Stimulated activated naive CD8-positive, alpha-beta T cell treated with anti-CD3 and anti-CD28 coated beads, Interleukin-15, amount 100 ng/mL, for 72 hours (primary cell): ENCODE results near the gene DLGAP1.

Source experiments
- ATAC-seq: fragments of 150-1000 bp; cut with Tn5 transposase; 2 replicates; pipeline ENCODE4 v1.10.0; 2021; ENCODE audit warnings: mild to moderate bottlenecking, moderate library complexity
- DNase-seq, 2 donors: peaks; one replicate each; pipeline ENCODE4 v3.0.0; 2021 to 2022
- H3K27ac Mint-ChIP-seq, 2 donors: one replicate each; pipeline ENCODE4 v1.8.0; 2022; ENCODE audit warnings: mild to moderate bottlenecking in 2 of 2, mixed read lengths in 2 of 2, moderate library complexity in 2 of 2
- H3K27me3 Mint-ChIP-seq: one replicate; pipeline ENCODE4 v1.8.0; 2022; ENCODE audit warnings: mixed read lengths
- H3K4me1 Mint-ChIP-seq: one replicate; pipeline ENCODE4 v1.8.0; 2022; ENCODE audit warnings: mild to moderate bottlenecking, mixed read lengths
- H3K4me3 Mint-ChIP-seq, 2 donors: one replicate each; pipeline ENCODE4 v1.8.0; 2022; ENCODE audit warnings: mild to moderate bottlenecking in 2 of 2, mixed read lengths in 2 of 2, moderate library complexity in 1 of 2
- H3K9me3 Mint-ChIP-seq, 2 donors: one replicate each; pipeline ENCODE4 v1.8.0; 2022; ENCODE audit warnings: mixed read lengths in 2 of 2

DLGAP1 gene

DNA sequence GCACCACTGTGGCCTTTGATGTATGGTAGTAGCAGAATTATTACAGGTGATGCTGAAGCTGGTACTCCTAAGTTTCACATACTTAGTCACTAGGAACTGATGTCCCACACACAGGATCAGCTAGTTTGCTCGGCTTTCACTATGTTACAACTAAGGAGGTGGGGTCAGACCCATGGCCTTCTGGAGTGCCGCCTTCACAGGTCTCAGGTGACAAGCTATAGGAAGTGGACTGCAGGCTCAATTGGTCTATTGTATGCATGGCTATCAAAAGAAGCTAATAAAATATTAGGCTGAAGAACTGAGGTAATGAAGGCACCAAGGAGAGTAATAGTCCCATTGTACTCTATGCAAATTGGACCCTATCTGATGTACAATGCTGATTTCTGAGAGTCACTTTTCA lies 170.6 kb downstream of the DLGAP1 start:
- H3K4me3 Mint-ChIP-seq = no peak overlapping the region
- no peaks in the 10 kb centered on the region for H3K27me3 Mint-ChIP-seq
- no peaks in the 10 kb centered on the region for H3K4me1 Mint-ChIP-seq
- H3K9me3 Mint-ChIP-seq = peaks cover 0 to 9% of the 10 kb centered on the region in 2 donors
- DNase-seq (no peak), ATAC-seq (no peak)
- no peak overlapping the region for H3K27ac Mint-ChIP-seq

DNA sequence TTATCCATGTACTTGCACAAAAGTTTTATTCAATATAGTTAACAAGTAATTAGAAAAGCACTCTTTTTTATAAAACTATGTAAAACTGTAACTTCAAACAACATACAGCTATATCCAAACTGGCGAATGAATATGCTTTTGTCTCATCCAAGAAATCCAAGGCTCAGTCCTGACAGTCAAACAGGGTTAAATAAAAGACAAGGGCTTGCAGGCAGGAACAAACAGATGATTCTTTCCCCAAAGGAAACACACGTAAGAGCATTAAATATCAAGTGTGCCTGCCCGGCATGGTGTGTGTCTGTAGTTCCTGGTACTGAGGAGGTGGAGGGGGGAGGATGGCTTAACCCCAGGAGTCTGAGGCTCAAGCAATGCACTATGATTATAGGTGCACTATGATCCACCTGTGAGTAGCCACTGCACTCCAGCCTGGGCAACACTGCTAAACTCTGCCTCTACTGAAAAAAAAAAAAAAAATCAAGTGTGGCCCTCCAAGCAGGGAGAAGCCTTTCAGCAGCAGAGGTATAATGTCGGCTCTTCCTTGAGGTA lies 171.3 kb downstream of the DLGAP1 start:
- no peak overlapping the region for H3K27ac Mint-ChIP-seq
- H3K4me1 Mint-ChIP-seq = no peaks in the 10 kb centered on the region
- no peaks in the 10 kb centered on the region for H3K27me3 Mint-ChIP-seq
- peaks cover 0 to 6% of the 10 kb centered on the region in 2 donors for H3K9me3 Mint-ChIP-seq
- no peak for DNase-seq
- ATAC-seq = no peak
- no peak overlapping the region for H3K4me3 Mint-ChIP-seq

DNA sequence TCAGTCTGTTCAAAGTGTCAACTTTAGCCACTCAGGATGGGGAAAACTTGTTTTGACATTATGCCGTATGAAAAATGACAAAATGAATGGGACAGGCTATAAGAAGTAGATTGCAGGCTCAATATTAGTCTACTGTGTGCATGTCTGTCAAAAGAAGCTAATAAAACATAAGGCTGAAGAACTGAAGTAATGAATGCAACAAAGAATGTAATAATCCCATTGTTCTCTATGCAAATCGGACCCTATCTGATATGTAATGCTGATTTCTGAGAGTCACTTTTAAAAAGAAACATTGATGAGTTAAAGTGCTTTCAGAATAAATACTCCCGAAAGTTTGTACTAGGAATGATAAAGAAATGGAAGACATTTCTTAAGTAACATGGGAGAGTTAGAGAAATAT lies 172.2 kb downstream of the DLGAP1 start:
- Mint-ChIP-seq H3K4me1 (no peaks in the 10 kb centered on the region), H3K27ac (no peak overlapping the region), H3K9me3 (no peaks in the 10 kb centered on the region), H3K27me3 (no peaks in the 10 kb centered on the region), H3K4me3 (no peak overlapping the region)
- no peak for DNase-seq
- no peak for ATAC-seq

DNA sequence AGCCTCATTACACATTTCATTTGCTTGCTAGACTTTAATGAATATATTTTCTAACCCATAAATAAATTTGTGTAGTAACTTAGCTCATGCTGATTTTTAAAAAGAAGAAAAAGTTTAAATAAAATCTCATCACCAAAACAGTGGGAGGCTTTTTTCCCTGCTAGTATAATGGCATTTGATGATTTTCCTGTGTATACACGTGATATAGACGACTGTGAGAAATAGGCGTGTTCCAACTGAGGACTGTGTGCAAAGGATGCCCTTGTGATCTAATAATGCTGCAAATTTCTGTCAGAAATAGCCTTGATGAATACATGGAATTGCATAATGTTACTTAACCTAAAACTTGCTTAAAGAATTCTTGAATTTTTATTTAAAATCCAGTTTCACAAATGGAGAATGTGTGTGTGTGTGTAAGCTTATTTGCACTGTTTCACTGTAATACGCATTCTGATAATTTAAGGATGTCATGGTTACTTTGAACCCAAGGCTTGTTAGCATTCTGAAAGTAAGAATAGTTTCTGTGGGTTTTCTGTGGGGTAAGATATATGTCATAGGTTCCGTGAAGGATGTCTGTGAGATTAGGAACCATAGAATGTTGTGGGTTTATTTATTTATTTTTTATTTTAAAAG lies 178.0 kb downstream of the DLGAP1 start:
- no peaks in the 10 kb centered on the region for H3K4me1 Mint-ChIP-seq

DNA sequence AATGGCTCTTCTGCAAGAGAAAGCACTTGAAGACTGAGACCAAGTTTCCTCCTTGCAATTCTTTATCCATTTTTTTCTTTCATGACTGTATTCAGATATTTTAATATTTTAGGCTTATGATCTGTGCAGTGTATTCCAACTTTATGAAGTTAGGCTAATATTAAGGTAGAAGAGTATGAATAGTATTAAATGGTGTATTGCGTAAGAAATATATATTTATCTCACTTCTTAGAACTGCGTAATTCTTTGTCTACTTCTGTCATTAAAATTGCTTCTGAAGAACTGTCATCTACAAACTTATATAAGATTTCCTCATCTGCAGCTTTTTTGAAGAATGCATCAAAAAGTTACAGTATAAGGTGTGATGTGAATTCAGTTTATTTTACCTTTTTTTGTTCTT lies 183.2 kb downstream of the DLGAP1 start:
- Mint-ChIP-seq H3K9me3 (no peaks in the 10 kb centered on the region), H3K4me1 (no peaks in the 10 kb centered on the region), H3K27ac (no peak overlapping the region), H3K27me3 (no peaks in the 10 kb centered on the region), H3K4me3 (no peak overlapping the region)
- ATAC-seq (no peak), DNase-seq (no peak)

More for the DNA sequence above, 178.0 kb downstream of the DLGAP1 start:
- Mint-ChIP-seq H3K27ac (no peak overlapping the region), H3K4me3 (no peak overlapping the region), H3K27me3 (no peaks in the 10 kb centered on the region), H3K9me3 (no peaks in the 10 kb centered on the region)
- DNase-seq (no peak), ATAC-seq (no peak)

- Mint-ChIP-seq H3K9me3 (no peaks in the 10 kb centered on the region), H3K4me1 (no peaks in the 10 kb centered on the region), H3K4me3 (no peak overlapping the region), H3K27ac (no peak overlapping the region), H3K27me3 (no peaks in the 10 kb centered on the region)
- DNase-seq = no peak
- no peak for ATAC-seq
These were observed 184.1 kb downstream of the DLGAP1 start for GRCh38 chr18:4270988-4271387.

- Mint-ChIP-seq H3K4me1 (no peaks in the 10 kb centered on the region), H3K27ac (no peak overlapping the region), H3K27me3 (no peaks in the 10 kb centered on the region), H3K4me3 (no peak overlapping the region), H3K9me3 (no peaks in the 10 kb centered on the region)
- DNase-seq (no peak), ATAC-seq (no peak)
These were observed 185.1 kb downstream of the DLGAP1 start for GRCh38 chr18:4270016-4270415.

DNA sequence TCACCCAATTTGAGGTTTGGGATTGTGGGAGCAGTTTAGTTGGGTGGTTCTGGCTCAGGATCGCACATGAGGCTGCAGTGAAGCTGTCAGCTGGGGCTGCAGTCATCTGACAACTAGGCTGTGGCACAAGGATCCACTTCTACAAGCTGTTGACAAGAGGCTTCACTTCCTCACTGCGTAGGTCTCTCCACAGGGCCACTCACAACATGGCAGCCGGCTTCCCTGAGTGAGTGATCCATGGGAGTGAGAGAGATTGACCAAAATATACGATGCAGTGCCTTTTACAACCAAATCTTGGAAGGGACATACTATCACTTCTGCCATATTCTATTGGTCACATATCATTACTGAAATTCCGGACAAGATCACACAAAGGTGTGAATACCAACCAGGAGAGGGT lies 187.5 kb downstream of the DLGAP1 start:
- H3K27me3 Mint-ChIP-seq = no peaks in the 10 kb centered on the region
- no peaks in the 10 kb centered on the region for H3K4me1 Mint-ChIP-seq
- ATAC-seq (no peak), DNase-seq (no peak)
- H3K9me3 Mint-ChIP-seq = peaks cover 0 to 5% of the 10 kb centered on the region in 2 donors
- no peak overlapping the region for H3K4me3 Mint-ChIP-seq
- H3K27ac Mint-ChIP-seq = no peak overlapping the region

DNA sequence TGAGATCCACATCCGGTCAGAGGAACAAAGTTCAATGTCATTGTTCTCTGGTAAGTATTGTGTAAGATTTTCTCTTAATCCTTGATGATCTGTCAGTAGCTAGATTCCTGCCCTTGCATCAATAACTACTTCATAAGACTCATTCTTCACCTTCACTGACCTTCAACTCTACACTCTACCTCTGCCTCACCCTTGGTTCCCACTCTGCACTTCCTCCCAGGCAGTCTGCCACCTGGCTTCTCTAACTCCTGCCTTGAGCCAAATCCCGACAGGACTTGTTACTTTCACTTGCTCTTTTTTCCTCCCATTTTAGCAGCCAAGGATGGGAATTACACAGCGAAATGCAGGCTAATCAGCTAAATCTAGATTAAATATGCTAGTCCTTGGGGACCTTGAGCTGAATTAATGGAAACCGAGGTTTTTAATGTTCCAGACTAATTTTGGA lies 190.7 kb downstream of the DLGAP1 start:
- H3K4me3 Mint-ChIP-seq = no peak overlapping the region
- no peak overlapping the region for H3K27ac Mint-ChIP-seq
- no peaks in the 10 kb centered on the region for H3K27me3 Mint-ChIP-seq
- ATAC-seq = no peak
- peaks cover 0 to 5% of the 10 kb centered on the region in 2 donors for H3K9me3 Mint-ChIP-seq
- H3K4me1 Mint-ChIP-seq = no peaks in the 10 kb centered on the region
- DNase-seq = no peak

DNA sequence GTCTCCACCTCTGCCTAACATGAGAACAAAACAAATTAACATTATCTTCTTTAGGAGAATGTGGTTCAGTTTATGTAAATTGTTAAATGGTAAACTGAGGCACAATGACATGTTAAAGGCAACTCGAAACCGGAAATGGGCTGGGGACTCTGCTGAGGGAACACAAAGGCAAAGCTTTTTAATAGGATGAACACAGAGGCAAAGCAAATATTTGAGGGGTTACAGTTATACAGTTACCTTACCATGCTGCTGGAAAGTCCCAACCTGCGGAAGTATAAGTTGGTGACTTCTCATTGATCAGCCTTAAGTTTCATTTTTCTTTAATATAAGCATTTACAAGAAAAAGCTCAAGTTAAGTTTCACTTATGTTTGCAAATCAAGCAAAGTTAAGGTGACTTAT lies 195.0 kb downstream of the DLGAP1 start:
- H3K4me3 Mint-ChIP-seq = no peak overlapping the region
- DNase-seq (no peak), ATAC-seq (no peak)
- H3K4me1 Mint-ChIP-seq = no peaks in the 10 kb centered on the region
- peaks cover 0 to 5% of the 10 kb centered on the region in 2 donors for H3K9me3 Mint-ChIP-seq
- no peaks in the 10 kb centered on the region for H3K27me3 Mint-ChIP-seq
- H3K27ac Mint-ChIP-seq = no peak overlapping the region

DNA sequence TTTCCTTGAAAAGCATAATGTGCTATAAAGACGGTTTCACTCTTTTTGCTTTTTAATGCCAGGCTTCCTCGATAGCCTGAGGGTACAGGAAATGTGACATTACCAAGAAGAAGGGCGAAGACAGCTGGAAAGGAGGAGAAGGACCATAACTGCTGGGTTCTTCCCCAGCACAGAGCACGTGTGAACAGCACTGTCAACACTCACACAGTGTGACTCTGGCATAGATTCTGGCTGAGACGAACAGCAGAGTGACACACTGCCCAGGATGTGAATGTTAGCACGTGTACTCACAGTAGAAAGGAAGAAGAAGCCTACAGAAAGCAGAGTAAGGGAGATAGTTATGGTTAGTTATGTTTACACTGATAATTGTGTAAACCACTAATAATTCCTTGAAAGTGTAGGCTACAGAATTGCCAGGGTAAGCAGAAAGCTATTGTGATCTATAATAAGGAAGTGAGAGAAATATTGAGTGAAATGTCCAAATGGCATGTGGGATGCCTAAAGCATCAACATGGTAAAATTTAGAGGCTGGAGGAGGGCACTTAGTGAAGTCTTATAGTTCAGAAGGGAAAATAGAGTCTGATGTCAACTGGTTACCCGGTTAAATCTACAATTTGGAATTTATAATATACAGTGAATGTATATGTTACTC lies 198.2 kb downstream of the DLGAP1 start:
- H3K4me3 Mint-ChIP-seq = no peak overlapping the region
- ATAC-seq = no peak
- H3K27ac Mint-ChIP-seq = no peak overlapping the region
- no peaks in the 10 kb centered on the region for H3K4me1 Mint-ChIP-seq
- no peaks in the 10 kb centered on the region for H3K9me3 Mint-ChIP-seq
- H3K27me3 Mint-ChIP-seq = no peaks in the 10 kb centered on the region
- no peak for DNase-seq

DNA sequence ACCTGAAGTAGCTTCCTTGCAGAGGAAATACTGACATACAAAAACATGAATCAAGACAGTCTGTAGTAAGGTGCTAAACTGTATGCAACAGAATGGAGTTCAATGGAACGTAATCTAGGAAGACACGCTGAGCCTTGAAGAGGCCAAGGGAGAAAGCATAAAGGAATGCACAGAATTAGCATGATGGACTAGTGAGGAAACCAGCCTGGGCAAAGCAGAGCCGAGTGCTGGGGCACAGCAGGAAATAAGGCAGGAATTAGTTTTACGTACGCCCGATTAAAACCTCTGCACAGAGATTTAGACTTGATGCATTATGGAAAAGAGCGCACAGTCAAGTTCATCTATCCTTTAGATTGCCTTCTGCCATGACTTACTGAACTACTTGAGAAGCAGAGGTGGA lies 200.3 kb downstream of the DLGAP1 start:
- no peak overlapping the region for H3K4me3 Mint-ChIP-seq
- ATAC-seq = no peak
- no peak for DNase-seq
- no peaks in the 10 kb centered on the region for H3K9me3 Mint-ChIP-seq
- no peaks in the 10 kb centered on the region for H3K4me1 Mint-ChIP-seq
- H3K27ac Mint-ChIP-seq = no peak overlapping the region
- H3K27me3 Mint-ChIP-seq = no peaks in the 10 kb centered on the region

GRCh38 chr18:4252829-4253228 lies 202.3 kb downstream of the DLGAP1 start:
- DNase-seq (no peak), ATAC-seq (no peak)
- Mint-ChIP-seq H3K4me3 (no peak overlapping the region), H3K27me3 (no peaks in the 10 kb centered on the region), H3K9me3 (no peaks in the 10 kb centered on the region), H3K4me1 (no peaks in the 10 kb centered on the region), H3K27ac (no peak overlapping the region)

DNA sequence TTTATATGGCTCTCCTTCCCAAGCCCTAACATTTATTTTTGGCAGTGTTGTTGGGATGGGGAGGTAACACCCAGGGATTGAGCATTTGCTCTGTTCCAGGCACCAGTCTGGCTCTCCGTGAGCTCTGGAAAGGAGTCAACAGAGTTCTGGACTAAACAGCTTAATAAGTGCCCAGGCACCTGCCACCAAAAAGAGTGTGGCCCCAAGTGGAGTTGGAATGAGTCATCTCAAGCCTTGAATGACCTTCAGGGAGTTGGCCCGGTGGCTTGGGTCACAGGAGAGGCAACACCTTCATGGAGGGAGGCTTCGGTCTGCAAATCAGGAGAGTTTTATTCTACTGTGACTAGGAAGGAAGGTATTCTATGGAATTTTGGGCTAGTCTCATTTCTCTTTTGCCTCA lies 203.2 kb downstream of the DLGAP1 start:
- H3K9me3 Mint-ChIP-seq = no peaks in the 10 kb centered on the region
- no peak overlapping the region for H3K4me3 Mint-ChIP-seq
- no peaks in the 10 kb centered on the region for H3K27me3 Mint-ChIP-seq
- no peak for DNase-seq
- no peak for ATAC-seq
- no peaks in the 10 kb centered on the region for H3K4me1 Mint-ChIP-seq
- H3K27ac Mint-ChIP-seq = no peak overlapping the region

DNA sequence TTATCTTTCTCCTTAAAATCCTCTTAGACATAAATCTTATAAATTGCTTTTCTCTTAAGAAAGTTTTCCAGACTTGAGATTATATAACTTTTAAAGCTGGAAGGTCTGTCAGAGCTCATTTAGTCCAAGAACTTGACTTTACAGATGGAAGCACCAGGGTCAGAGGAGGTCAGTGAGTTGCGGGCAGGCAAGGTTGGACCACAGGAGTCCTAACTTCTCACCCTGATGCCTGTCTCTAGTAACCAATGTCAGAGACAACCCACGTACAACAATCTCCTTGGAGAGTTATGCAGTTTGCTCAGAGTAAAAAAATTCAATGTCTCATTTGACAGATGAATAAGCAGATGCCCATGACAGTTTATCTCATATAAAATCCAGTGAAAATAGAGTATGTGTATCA lies 203.9 kb downstream of the DLGAP1 start:
- no peak overlapping the region for H3K27ac Mint-ChIP-seq
- H3K4me3 Mint-ChIP-seq = no peak overlapping the region
- ATAC-seq (no peak), DNase-seq (no peak)
- H3K9me3 Mint-ChIP-seq = no peaks in the 10 kb centered on the region
- no peaks in the 10 kb centered on the region for H3K4me1 Mint-ChIP-seq
- H3K27me3 Mint-ChIP-seq = no peaks in the 10 kb centered on the region

- no peak overlapping the region for H3K27ac Mint-ChIP-seq
- ATAC-seq = no peak
- H3K4me1 Mint-ChIP-seq = no peaks in the 10 kb centered on the region
- H3K9me3 Mint-ChIP-seq = no peaks in the 10 kb centered on the region
- no peak for DNase-seq
- H3K4me3 Mint-ChIP-seq = no peak overlapping the region
- H3K27me3 Mint-ChIP-seq = no peaks in the 10 kb centered on the region
These were observed 205.0 kb downstream of the DLGAP1 start for GRCh38 chr18:4250141-4250540.

- no peaks in the 10 kb centered on the region for H3K4me1 Mint-ChIP-seq
These were observed 206.4 kb downstream of the DLGAP1 start for GRCh38 chr18:4248686-4249085.

More at GRCh38 chr18:4248686-4249085, 206.4 kb downstream of the DLGAP1 start:
- Mint-ChIP-seq H3K9me3 (no peaks in the 10 kb centered on the region), H3K4me3 (no peak overlapping the region), H3K27ac (no peak overlapping the region), H3K27me3 (no peaks in the 10 kb centered on the region)
- ATAC-seq (no peak), DNase-seq (no peak)
